Measurements from ENCODE around the gene STK17B. TPM values are rescaled to one million over a fixed set of nuclear protein-coding genes. Genes with fewer than 3 reads are reported as not detected.

Gene STK17B
- total and polyA plus RNA-seq, 4 donors: 9.0 to 73.7 (median 27.2) TPM

DNA sequence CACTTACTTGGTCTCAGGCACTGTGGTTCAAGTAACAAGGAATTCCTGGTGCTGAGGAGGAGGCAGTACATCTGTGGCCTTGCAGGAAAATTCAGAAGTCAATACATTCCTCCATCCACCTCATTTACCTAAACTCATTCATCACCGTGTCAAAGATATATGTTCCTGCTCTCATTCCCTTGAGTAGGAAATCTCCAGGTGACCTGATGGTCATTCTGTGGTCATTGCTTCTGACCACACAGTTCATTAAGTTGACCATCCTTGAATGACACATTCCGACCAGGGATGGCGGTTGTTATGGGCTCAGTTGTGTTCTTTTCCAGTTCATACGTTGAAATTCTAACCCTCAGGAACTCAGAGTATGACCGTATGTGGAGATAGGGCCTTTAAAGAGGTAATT lies 2.1 kb upstream of the STK17B start:
- ATAC-seq (ENCODE audit: insufficient read depth, low FRiP score) (no peak), DNase-seq (no peak)
- Histone ChIP-seq H3K27ac (ENCODE audit: low read depth in 1 of 2, low read length in 1 of 2) (no peak overlapping the region), H3K4me3 (no peak overlapping the region), H3K4me1 (ENCODE audit: control insufficient read depth in 5 of 5, insufficient read depth in 5 of 5, low read length in 5 of 5) (peaks cover 0 to 10% (median 0%) of the 10 kb centered on the region in 5 donors), H3K36me3 (ENCODE audit: control insufficient read depth in 4 of 4, insufficient read depth in 4 of 4, low read length in 4 of 4) (no peaks in the 10 kb centered on the region), H3K9ac (ENCODE audit: insufficient read depth in 1 of 2, low read length in 2 of 2) (no peak overlapping the region), H3K27me3 (ENCODE audit: control insufficient read depth in 3 of 3, insufficient read depth in 3 of 3, low read length in 2 of 3) (no peaks in the 10 kb centered on the region), H3K9me3 (ENCODE audit: control insufficient read depth in 4 of 4, insufficient read depth in 3 of 4, low read length in 3 of 4) (no peaks in the 10 kb centered on the region)
- 96 to 97% methylated on average over 5 of the region's 5 CpGs for WGBS, 2 donors
- TF ChIP-seq, protein P1, sequence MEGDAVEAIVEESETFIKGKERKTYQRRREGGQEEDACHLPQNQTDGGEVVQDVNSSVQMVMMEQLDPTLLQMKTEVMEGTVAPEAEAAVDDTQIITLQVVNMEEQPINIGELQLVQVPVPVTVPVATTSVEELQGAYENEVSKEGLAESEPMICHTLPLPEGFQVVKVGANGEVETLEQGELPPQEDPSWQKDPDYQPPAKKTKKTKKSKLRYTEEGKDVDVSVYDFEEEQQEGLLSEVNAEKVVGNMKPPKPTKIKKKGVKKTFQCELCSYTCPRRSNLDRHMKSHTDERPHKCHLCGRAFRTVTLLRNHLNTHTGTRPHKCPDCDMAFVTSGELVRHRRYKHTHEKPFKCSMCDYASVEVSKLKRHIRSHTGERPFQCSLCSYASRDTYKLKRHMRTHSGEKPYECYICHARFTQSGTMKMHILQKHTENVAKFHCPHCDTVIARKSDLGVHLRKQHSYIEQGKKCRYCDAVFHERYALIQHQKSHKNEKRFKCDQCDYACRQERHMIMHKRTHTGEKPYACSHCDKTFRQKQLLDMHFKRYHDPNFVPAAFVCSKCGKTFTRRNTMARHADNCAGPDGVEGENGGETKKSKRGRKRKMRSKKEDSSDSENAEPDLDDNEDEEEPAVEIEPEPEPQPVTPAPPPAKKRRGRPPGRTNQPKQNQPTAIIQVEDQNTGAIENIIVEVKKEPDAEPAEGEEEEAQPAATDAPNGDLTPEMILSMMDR (IDR thresholded peaks at IDR 0.05; ENCODE audit: control extremely low read depth, extremely low read depth): no peak

DNA sequence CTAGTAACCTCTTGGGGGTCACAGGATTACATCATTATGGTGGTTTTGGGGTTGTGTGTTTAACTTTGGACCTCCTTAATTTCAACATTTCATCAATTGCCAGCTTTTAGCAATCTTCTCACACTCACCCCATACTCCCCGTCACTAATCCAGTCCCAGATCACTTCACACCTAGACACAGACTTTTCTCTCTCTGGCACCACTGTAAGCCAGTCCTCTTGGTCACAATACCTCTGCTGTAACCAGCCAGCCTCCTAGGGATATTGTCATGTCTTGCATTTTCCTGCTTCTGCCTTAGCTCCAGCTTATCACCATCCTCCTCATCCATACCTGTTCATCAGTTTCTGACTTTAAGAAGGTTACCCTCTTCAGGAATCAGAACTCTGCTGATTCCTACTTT lies 1.6 kb upstream of the STK17B start:
- Histone ChIP-seq H3K27ac (ENCODE audit: low read depth in 1 of 2, low read length in 1 of 2) (no peak overlapping the region), H3K27me3 (ENCODE audit: control insufficient read depth in 3 of 3, insufficient read depth in 3 of 3, low read length in 2 of 3) (no peaks in the 10 kb centered on the region), H3K4me1 (ENCODE audit: control insufficient read depth in 5 of 5, insufficient read depth in 5 of 5, low read length in 5 of 5) (peaks cover 0 to 10% (median 0%) of the 10 kb centered on the region in 5 donors), H3K4me3 (no peak overlapping the region), H3K36me3 (ENCODE audit: control insufficient read depth in 4 of 4, insufficient read depth in 4 of 4, low read length in 4 of 4) (no peaks in the 10 kb centered on the region), H3K9ac (ENCODE audit: insufficient read depth in 1 of 2, low read length in 2 of 2) (no peak overlapping the region), H3K9me3 (ENCODE audit: control insufficient read depth in 4 of 4, insufficient read depth in 3 of 4, low read length in 3 of 4) (no peaks in the 10 kb centered on the region)
- TF ChIP-seq, protein P1 (IDR thresholded peaks at IDR 0.05; ENCODE audit: control extremely low read depth, extremely low read depth): no peak
- WGBS, 2 donors: 71 to 78% methylated on average over 1 of the region's 1 CpG
- DNase-seq: no peak
- ATAC-seq (ENCODE audit: insufficient read depth, low FRiP score): no peak

DNA sequence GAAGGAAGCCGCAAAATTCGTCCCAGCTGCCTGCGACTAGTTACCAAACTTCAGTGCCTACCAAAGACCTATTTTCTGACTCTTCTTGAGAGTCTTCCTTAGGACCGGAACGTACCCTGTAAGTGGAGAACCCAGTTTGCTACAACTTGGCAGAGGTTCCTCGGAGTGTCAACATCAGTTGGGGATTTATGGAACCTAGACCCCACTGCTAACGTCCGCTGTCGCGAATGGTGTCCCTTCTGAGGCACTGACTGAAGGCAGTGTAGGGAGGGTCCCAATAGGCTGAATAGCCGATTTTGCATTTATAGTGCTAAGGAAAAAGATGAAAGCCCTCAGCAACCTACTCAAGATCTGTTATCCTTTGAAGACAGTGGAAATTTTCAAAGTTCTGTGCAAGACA lies 568 bp upstream of the STK17B start:
- Histone ChIP-seq H3K27me3 (ENCODE audit: control insufficient read depth in 3 of 3, insufficient read depth in 3 of 3, low read length in 2 of 3) (no peaks in the 10 kb centered on the region), H3K27ac (ENCODE audit: low read depth in 1 of 2, low read length in 1 of 2) (peak overlapping the region in 1 of 2 donors; percentile 61), H3K4me1 (ENCODE audit: control insufficient read depth in 5 of 5, insufficient read depth in 5 of 5, low read length in 5 of 5) (peaks cover 0 to 14% (median 2%) of the 10 kb centered on the region in 5 donors), H3K9me3 (ENCODE audit: control insufficient read depth in 4 of 4, insufficient read depth in 3 of 4, low read length in 3 of 4) (no peaks in the 10 kb centered on the region), H3K4me3 (no peak overlapping the region), H3K9ac (ENCODE audit: insufficient read depth in 1 of 2, low read length in 2 of 2) (no peak overlapping the region), H3K36me3 (ENCODE audit: control insufficient read depth in 4 of 4, insufficient read depth in 4 of 4, low read length in 4 of 4) (no peaks in the 10 kb centered on the region)
- TF ChIP-seq, protein P1 (IDR thresholded peaks at IDR 0.05; ENCODE audit: control extremely low read depth, extremely low read depth): no peak
- ATAC-seq (ENCODE audit: insufficient read depth, low FRiP score) (no peak), DNase-seq (peak in 2 of 3 donors; percentile 54 to 56)
- 4 to 8% methylated on average over 11 of the region's 11 CpGs for WGBS, 2 donors

All from lung (tissue), 12 donors.